Astrocyte of the hippocampus (primary cell): Measurements from ENCODE around the gene CNDP2.

Source experiments
- DNase-seq: peaks from one replicate; pipeline ENCODE4 v3.0.0; 2011; ENCODE audit warnings: low read depth, low spot score

The CNDP2 gene

GRCh38 chr18:74495581-74496507 lies at the start of gene CNDP2:
TSS of gene CNDP2 (plus strand) at chr18:74496363. CDS start at chr18:74499974, 3,611 bp downstream.
- peak; percentile 100 for DNase-seq

GRCh38 chr18:74446631-74447403 lies 49.3 kb upstream of the CNDP2 start:
- no peak for DNase-seq

GRCh38 chr18:74447404-74448152 lies 48.6 kb upstream of the CNDP2 start:
- no peak for DNase-seq

GRCh38 chr18:74450626-74451025 lies 45.5 kb upstream of the CNDP2 start:
- no peak for DNase-seq

- DNase-seq: no peak
Measured at GRCh38 chr18:74451148-74451547, 45.0 kb upstream of the CNDP2 start.

- DNase-seq: peak; percentile 62
Measured at GRCh38 chr18:74453016-74453566, 43.1 kb upstream of the CNDP2 start.

GRCh38 chr18:74453642-74454198 lies 42.4 kb upstream of the CNDP2 start:
- DNase-seq: no peak

GRCh38 chr18:74454279-74454751 lies 41.8 kb upstream of the CNDP2 start:
- DNase-seq: peak; percentile 46

- no peak for DNase-seq
Measured at GRCh38 chr18:74455386-74455785, 40.8 kb upstream of the CNDP2 start.

- no peak for DNase-seq
Measured at GRCh38 chr18:74456017-74456348, 40.2 kb upstream of the CNDP2 start.

GRCh38 chr18:74456349-74457042 lies 39.7 kb upstream of the CNDP2 start:
- DNase-seq: peak; percentile 48

- peak; percentile 49 for DNase-seq
Measured at GRCh38 chr18:74457043-74457724, 39.0 kb upstream of the CNDP2 start, which contains the start of gene DIPK1C. TSS of gene DIPK1C (minus strand) at chr18:74457308. CDS start at chr18:74457259, 49 bp downstream.

- DNase-seq: no peak
Measured at GRCh38 chr18:74457725-74458421, 38.3 kb upstream of the CNDP2 start.

GRCh38 chr18:74459889-74460288 lies 36.3 kb upstream of the CNDP2 start:
- DNase-seq: no peak

GRCh38 chr18:74460825-74461224 lies 35.3 kb upstream of the CNDP2 start:
- DNase-seq: no peak

- DNase-seq: no peak
Measured at GRCh38 chr18:74463254-74463653, 32.9 kb upstream of the CNDP2 start.

- no peak for DNase-seq
Measured at GRCh38 chr18:74463983-74464382, 32.2 kb upstream of the CNDP2 start.

GRCh38 chr18:74465775-74466174 lies 30.4 kb upstream of the CNDP2 start:
- no peak for DNase-seq

- peak; percentile 75 for DNase-seq
Measured at GRCh38 chr18:74468547-74469061, 27.6 kb upstream of the CNDP2 start.
